Sciatic nerve (tissue), 2 donors: ENCODE measurements around the gene ZBTB42. TPM values are rescaled to one million over a fixed set of nuclear protein-coding genes. Genes with fewer than 3 reads are reported as not detected.

ENCODE experiments used
- ATAC-seq: fragments of 200-7000 bp; cut with Tn5 transposase; one replicate; pipeline ENCODE4 v1.9.1; 2020; ENCODE audit warnings: mild to moderate bottlenecking, moderate library complexity
- DNase-seq: peaks from one replicate; pipeline ENCODE4 v3.0.0-alpha.2; 2020; ENCODE audit warnings: low spot score
- intact Hi-C: fragments of 100-400 bp; cut with DNase I; formaldehyde crosslinking; loops from one replicate; pipeline ENCODE4 v1.14.2; 2022
- total RNA-seq: library from RNA; stranded (reverse); fragmentation: NEBNext Ultra II Directional; extraction: Animal tissue kit (Norgen Biotek cat#: 25700); gene quantifications from one replicate; pipeline ENCODE4 v1.2.1, GENCODE V29; 2021
- donor health status: DM: no; HTN: no; CAD: no.
- donor health status: DM: no; HTN: no; CAD: no.

ZBTB42 gene
- total RNA-seq, 1 donor from 2014 or later, result 3.6 TPM

DNA sequence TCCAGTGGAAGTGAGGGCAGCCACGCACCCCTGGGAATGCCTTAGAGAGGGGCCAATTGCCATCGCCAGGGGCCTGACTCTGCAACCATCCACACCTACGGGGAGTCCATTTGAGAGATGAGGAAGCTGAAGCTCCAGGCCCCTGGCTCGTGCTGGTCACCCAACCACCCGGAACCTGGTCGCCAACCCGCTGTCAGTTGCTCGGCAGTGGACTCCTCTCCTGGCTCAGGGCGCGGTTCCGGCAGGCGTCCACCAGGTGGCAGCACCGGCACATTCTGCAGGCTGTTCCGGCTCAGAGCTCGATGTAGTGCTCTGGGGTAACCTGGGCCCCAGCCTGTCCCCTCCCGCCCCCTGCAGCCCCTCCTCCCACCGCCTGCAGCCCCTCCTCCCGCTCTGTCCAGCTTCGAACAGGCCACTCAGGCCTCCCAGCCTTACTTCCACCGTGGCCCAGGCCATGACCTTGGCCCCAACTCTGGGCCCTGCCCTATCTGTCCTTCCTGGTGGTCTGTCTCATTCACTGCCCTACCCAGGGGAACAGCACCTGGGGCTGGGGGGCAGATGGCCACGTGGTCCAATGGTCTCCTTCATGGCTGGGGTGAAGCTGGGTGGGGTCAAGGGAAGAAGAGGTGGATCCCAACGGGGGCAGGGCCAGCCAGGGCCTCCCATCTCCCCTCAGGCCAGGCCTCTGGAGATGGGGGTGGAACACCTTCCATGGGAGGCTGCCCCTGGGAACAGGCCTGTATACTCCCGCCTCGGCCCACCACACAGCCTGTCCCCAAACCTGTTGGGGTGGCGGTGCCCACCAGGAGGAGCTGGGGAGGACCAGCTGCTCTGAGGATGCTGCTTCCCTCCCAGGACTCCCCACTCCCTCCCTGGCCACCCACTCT, 32.2 kb upstream of the ZBTB42 start:
- DNase-seq (peak; percentile 95), ATAC-seq (peak; percentile 93)
- intact Hi-C loops, result loop anchor here (5.0 kb wide), 1 partner anchor 54 kb away; no protein-coding TSS in a partner anchor

- intact Hi-C loops, result loop anchor here (5.0 kb wide), 1 partner anchor 53 kb away; no protein-coding TSS in a partner anchor
- no peak for ATAC-seq
- DNase-seq, result no peak
These were observed 31.4 kb upstream of the ZBTB42 start for GRCh38 chr14:104769324-104770071.

DNA sequence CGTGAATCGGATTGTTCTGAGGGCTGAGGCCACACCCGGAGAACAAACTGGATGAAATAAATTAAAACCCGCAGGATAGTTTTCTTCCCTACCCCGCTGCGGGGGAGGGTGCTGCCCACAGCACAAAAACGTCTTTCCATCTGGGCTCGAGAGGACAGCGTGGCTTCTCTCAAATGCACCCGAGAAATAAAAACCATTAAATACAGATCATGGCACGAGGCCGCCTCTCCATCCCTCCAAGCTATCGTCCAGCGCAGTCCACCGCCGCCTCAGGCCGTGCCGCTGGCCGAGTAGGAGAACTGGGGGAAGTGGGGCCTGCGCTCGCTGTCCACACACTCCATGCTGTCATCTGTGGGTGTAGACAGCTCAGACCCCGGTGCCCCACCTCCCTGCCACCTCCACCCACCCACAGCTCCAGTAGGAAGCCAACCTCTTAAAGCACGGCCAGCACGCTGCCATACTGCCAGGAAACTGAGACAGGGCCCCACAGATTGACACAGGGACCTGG, 30.8 kb upstream of the ZBTB42 start:
- intact Hi-C loops, result no loop called here
- DNase-seq (no peak), ATAC-seq (no peak)

DNA sequence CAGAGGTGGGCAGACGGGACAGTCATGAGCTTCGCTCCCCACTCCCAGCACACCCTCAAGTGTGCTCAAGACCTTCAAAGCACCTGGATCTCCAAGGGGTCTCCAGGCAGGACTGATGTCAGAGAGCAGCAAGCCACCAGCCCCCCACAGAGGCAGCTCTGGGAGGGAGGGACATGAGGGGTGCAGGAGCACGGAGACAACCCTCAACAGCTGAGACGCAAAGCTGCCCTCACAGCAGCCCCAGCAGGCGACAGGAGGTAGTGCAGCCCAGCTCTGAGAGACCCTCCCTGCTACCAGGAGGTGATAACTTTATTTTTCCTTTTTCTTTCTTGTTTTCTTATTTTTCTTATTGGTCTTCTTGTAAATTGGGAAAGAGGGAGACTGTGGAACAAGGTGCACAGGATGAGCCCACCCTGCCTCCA, 30.0 kb upstream of the ZBTB42 start:
- ATAC-seq, result no peak

DNA sequence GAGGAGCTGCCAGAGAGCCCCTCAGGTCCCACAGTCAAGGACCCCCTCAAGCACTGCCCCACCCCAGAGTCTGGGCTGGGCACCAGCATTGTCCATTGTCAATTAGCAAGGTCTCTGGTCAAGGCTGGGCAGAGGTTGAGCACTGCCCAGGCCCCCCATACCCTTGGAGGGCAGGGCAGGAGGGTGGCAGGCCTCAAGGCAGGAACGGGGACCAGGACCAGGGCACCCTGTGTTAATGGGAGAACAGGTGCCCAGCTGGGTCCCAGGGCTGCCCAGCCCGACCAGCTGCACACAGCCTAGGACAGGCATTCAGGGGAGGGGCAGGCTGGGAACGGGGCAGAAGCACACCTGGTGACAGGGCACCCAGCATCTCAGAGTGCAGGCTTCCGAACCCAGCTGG, 29.5 kb upstream of the ZBTB42 start:
- intact Hi-C loops, result no loop called here
- no peak for ATAC-seq
- DNase-seq, result no peak

More for the DNA sequence above, 30.0 kb upstream of the ZBTB42 start:
- no peak for DNase-seq
- intact Hi-C loops, result no loop called here

DNA sequence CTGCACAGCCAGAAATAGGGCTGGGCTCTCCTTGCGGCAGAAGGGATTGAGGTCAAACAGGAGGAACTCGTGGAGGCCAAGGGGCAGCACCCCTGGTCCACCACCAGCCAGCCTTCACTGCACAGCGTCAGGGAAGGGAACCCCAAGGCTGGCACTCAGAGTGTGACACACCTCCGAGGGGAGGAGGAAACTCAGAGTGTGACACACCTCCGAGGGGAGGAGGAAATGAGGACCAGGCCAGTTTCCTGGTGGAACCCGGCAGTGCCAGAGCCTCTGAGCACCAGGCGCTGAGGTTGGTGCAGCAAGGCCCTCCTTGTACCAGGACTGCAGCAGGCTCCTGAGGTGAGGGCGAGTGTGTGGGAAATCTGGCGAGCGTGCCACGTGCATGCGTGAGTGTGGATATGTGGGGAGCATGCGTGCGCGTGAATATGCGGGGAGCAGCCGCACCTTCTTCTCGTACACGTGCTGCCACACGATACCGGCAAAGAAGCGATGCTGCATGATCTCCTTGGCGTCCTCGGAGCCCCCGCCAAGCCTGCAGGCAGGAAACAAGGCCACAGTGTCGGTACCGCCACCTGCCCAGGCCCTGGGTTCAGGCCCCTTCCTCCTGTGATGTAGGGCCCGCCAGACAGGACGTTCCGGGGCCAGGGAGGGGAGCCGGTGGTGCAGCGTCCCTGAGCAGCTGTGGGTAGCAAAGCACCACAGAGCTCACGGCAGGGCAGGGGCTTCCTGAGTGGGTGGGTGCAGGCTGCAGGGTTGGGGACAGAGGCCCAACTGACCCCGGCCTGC, 28.8 kb upstream of the ZBTB42 start:
- ATAC-seq (no peak), DNase-seq (no peak)
- intact Hi-C loops, result no loop called here

DNA sequence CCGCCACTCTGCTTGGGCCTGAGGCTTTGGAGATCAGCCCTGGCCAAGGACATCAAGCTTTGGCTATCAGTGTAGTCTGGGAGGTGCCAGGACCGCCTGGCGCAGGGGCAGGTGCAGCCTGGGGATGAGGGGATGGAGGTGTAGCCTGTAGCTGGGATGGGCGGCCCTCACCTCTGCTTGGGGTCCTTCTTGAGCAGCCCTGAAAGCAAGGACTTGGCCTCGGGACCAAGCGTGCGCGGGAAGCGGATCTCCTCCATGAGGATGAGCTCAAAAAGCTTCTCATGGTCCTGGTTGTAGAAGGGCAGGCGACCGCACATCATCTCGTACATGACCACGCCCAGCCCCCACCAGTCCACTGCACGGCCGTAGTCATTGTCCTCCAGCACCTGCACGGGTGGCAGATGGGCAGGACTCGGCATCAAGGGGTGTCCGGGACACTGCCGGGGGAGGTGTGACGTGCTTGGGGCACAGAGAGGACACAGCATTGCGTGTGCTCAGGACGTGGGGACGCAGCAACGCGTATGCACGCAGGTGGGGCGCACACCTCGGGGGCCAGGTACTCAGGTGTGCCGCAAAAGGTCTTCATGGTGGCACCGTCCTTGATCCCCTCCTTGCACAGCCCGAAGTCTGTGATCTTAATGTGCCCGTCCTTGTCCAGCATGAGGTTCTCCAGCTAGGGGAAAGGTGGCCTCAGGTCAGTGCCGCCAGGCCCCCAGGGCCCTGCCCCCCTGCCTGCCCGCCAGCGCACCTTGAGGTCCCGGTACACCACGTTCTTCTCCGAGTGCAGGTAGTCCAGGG, 28.0 kb upstream of the ZBTB42 start:
- DNase-seq, result no peak
- ATAC-seq, result no peak
- intact Hi-C loops, result no loop called here

DNA sequence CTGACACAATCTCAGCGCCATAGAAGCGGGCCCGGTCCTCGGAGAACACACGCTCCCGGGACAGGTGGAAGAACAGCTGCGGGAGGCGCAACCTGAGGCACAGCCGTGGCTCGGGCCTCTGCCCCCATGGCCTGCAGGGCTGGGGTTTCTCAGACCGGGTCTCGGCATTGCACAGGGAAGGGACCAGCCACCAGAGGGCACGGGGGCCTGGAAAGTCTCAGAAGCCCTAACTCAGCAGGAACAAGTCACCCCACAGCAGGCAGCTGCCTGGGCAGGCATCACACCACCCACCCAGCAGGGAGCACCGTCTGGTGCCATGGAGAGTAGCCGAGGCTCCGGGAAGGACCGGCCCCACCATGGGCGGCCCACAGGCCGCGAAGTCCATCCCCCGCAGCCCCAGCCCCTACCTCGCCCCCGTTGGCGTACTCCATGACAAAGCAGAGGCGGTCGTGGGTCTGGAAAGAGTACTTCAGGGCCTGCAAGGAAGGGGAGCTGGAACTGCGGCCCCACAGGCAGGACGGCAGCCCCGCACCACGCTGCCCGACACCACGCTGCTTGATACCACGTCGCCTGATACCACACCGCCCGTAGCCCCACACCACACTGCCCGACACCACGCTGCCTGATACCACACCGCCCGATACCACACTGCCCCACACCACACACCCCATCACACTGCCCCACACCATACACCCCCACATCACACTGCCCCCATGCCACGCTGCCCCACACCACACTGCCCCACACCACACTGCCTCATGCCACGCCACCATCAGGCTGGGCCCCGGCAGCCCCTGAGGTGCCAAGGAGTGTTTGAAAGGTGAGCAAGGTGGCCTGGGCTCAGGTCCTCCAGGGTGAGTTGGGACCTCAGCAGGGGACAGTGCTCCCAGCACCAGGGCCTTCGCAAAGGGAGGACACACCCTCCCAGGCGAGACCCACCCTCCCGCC, 27.1 kb upstream of the ZBTB42 start:
- no peak for DNase-seq
- no peak for ATAC-seq
- intact Hi-C loops, result no loop called here

DNA sequence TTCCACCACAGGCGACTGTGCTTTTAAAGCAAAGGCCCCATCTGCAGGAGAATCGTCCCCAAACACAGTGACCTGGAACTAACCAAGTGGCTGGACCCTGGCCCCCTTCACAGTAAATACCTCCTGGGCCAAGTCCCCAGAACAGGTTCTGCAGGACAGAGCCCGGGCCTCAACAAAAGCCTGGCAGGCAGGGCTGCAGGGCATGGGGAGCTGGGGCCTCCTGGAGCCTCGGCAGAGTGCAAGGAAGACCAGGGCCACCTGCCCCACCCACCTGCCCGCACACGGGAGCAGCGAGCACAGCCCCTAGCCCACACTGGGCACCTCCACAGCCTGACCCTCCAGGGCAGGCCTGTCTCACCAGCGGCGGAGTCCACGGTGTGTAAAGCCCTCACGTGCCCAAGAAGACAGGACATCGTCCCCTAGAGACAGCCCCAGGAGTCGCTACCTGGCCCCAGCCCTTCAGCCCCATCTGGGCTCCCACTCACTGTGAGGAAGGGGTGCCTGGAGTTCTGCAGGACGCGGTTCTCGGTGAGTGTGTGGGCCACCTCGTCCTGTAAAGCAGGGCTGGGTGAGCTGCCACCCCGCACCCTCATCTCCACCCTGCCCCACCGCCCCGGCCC, 26.3 kb upstream of the ZBTB42 start:
- intact Hi-C loops, result no loop called here
- no peak for ATAC-seq

GRCh38 chr14:104775073-104775489, 25.8 kb upstream of the ZBTB42 start:
- ATAC-seq, result no peak
- intact Hi-C loops, result no loop called here
- no peak for DNase-seq

More for the DNA sequence above, 26.3 kb upstream of the ZBTB42 start:
- DNase-seq, result no peak

- intact Hi-C loops, result no loop called here
- DNase-seq (no peak), ATAC-seq (no peak)
These were observed 24.4 kb upstream of the ZBTB42 start for GRCh38 chr14:104776481-104776880.

- DNase-seq (no peak), ATAC-seq (no peak)
- intact Hi-C loops, result no loop called here
These were observed 23.7 kb upstream of the ZBTB42 start for GRCh38 chr14:104776961-104777807.

GRCh38 chr14:104777808-104778249, 23.1 kb upstream of the ZBTB42 start:
- intact Hi-C loops, result no loop called here

GRCh38 chr14:104778694-104779331, 22.1 kb upstream of the ZBTB42 start:
- ATAC-seq (no peak), DNase-seq (no peak)
- intact Hi-C loops, result no loop called here

More at GRCh38 chr14:104777808-104778249, 23.1 kb upstream of the ZBTB42 start:
- DNase-seq, result no peak
- no peak for ATAC-seq

- ATAC-seq, result no peak
- DNase-seq, result no peak
- intact Hi-C loops, result no loop called here
These were observed 21.0 kb upstream of the ZBTB42 start for GRCh38 chr14:104779776-104780512.
